MG63 (cell line): Measurements from ENCODE around the gene ARSD. TPM values are rescaled to one million over a fixed set of nuclear protein-coding genes. Genes with fewer than 3 reads are reported as not detected.
"Not testable (repeated sequence)": the region's sequence is repeated elsewhere in the genome, so short reads cannot be mapped to it uniquely, and the experiment has no call there.

ENCODE experiments used
- DNase-seq: peaks from one replicate; pipeline ENCODE4 v3.0.0-alpha.2; 2020
- H3K27me3 ChIP-seq: fragments of 250-450 bp; sonication (Bioruptor Pico); 2 replicates; pipeline ENCODE4 v1.5.1; 2020; ENCODE audit warnings: mild to moderate bottlenecking, moderate library complexity
- H3K36me3 ChIP-seq: fragments of 250-450 bp; sonication (Bioruptor Pico); 2 replicates; pipeline ENCODE4 v1.5.1; 2020; ENCODE audit warnings: mild to moderate bottlenecking, moderate library complexity
- H3K4me3 ChIP-seq: fragments of 250-450 bp; sonication (Bioruptor Pico); 2 replicates; pipeline ENCODE4 v1.5.1; 2020; ENCODE audit warnings: mild to moderate bottlenecking, moderate library complexity
- H3K9me3 ChIP-seq: fragments of 250-450 bp; sonication (Bioruptor Pico); 2 replicates; pipeline ENCODE4 v1.5.1; 2020; ENCODE audit warnings: mild to moderate bottlenecking, moderate library complexity
- total RNA-seq: library from RNA; depleted of rRNA; stranded (reverse); fragments of >200 nt; shearing (Covaris generic); gene quantifications from 2 replicates; pipeline ENCODE4 v1.2.3, GENCODE V29; 2014; ENCODE audit warnings: low replicate concordance

The ARSD gene
- total RNA-seq, 1 experiment from 2014 or later, result 5.9 TPM

- Histone ChIP-seq H3K4me3 (no peak overlapping the region), H3K27me3 (no peaks in the 10 kb centered on the region), H3K36me3 (no peaks in the 10 kb centered on the region), H3K9me3 (no peaks in the 10 kb centered on the region)
- DNase-seq, result no peak
These were observed 26.1 kb upstream of the ARSD start for GRCh38 chrX:2955281-2955680.

- Histone ChIP-seq H3K27me3 (no peaks in the 10 kb centered on the region), H3K36me3 (no peaks in the 10 kb centered on the region), H3K9me3 (no peaks in the 10 kb centered on the region), H3K4me3 (no peak overlapping the region)
- no peak for DNase-seq
These were observed 25.4 kb upstream of the ARSD start for GRCh38 chrX:2954541-2954940.

DNA sequence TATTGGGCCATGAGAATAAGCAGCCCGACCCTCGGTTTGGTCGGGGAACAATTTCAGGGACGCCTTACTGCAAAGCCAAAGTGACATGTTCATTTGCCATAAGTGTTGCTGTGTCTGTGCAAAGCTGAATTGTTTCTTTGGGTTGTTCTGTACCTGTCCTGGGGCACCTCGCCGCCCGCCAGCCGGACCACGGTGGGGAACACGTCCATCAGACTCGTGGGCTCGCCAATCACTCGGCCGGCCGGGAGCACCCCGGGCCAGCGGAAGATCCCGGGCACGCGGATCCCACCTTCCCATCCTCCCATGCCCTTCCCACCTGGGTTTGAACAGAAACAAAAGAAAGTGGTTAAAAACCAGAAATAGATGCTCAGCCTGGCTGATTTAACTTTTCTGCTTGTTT lies 8.8 kb upstream of the ARSD start:
- not testable (repeated sequence) for H3K27me3 ChIP-seq, H3K36me3 ChIP-seq, H3K4me3 ChIP-seq, H3K9me3 ChIP-seq, DNase-seq

DNA sequence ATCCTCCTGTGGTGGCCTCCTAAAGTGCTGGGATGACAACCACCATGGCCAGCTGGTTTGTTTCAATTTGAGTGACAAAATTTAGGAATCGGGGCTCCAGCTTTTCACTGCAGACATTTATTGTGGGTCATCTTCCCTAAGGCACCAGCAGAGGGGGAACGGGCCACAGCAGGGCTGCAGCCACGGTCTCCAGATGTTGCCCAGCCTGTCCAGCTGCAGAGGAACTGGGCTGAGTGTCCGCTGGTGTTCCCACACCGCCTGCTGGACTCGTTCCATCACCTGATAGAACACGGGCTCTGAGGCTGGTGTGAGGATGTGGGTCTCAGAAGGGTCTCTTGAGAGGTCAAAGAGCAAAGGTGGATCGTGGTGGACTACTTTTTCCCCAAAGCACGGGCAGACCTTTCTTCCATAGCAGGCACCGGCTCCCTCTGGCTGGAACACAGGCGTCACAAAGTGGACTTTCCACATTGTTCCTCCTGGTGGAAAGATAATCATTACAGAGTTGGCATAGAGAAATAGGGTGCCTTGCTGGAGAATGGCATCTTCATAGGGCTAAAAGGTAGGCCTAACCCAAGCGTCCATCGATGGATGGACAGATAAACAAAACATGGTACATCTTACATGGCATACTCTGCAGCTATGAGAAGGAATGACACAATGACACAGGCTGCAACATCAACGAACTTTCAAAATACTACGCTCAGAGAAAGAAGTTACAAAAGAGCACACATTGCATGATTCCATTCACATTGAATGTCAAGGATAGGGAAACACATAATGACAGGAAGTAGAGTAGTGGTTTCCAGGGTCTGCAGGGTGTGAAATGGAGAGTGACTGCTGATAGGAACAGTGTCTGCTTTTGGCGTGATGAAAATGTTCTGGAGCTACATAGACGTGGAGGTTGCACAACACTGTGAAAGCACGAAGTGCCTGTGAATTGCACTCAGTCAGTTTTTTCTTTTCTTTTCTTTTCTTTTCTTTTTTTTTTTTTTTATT lies 5.9 kb upstream of the ARSD start:
- H3K27me3 ChIP-seq, result no peaks in the 10 kb centered on the region
- no peak overlapping the region for H3K4me3 ChIP-seq
- H3K36me3 ChIP-seq, result no peaks in the 10 kb centered on the region
- no peak for DNase-seq
- H3K9me3 ChIP-seq, result no peaks in the 10 kb centered on the region

- Histone ChIP-seq H3K27me3 (no peaks in the 10 kb centered on the region), H3K9me3 (no peaks in the 10 kb centered on the region), H3K4me3 (no peak overlapping the region), H3K36me3 (no peaks in the 10 kb centered on the region)
- no peak for DNase-seq
These were observed 4.2 kb upstream of the ARSD start for GRCh38 chrX:2933125-2933900.

GRCh38 chrX:2931612-2932011 lies 2.5 kb upstream of the ARSD start:
- H3K27me3 ChIP-seq, result no peaks in the 10 kb centered on the region
- DNase-seq, result no peak
- H3K36me3 ChIP-seq, result no peaks in the 10 kb centered on the region
- no peaks in the 10 kb centered on the region for H3K9me3 ChIP-seq
- H3K4me3 ChIP-seq, result no peak overlapping the region

- H3K27me3 ChIP-seq, result no peaks in the 10 kb centered on the region
- no peaks in the 10 kb centered on the region for H3K36me3 ChIP-seq
- H3K9me3 ChIP-seq, result no peaks in the 10 kb centered on the region
- no peak for DNase-seq
- H3K4me3 ChIP-seq, result no peak overlapping the region
These were observed 2.0 kb upstream of the ARSD start for GRCh38 chrX:2931155-2931554.

DNA sequence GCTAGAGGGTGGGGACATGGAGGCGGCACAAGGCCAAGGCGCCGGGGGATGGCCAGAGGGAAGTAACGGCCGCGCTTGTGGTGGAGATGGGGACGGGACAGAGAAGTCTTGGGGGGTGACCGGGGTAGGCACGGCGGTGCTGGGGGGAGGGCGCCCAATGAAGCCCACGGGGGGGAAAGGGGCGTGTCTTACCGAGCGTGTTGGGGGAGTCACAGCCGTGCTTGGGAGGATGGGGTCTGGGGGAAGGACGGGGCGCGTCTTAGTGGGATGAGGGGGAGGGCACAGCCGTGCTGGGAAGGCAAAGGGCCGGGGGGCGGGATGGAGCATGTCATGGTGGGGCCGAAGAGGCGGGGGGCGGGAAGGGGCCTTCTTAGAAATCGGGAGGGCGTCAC lies 952 bp downstream of the ARSD start:
- H3K27me3 ChIP-seq, result no peaks in the 10 kb centered on the region
- no peak overlapping the region for H3K4me3 ChIP-seq
- no peaks in the 10 kb centered on the region for H3K36me3 ChIP-seq
- no peaks in the 10 kb centered on the region for H3K9me3 ChIP-seq
- DNase-seq, result no peak

GRCh38 chrX:2926664-2927275 lies 2.4 kb downstream of the ARSD start:
- H3K27me3 ChIP-seq, result no peaks in the 10 kb centered on the region
- no peaks in the 10 kb centered on the region for H3K9me3 ChIP-seq
- DNase-seq, result no peak
- H3K4me3 ChIP-seq, result no peak overlapping the region
- H3K36me3 ChIP-seq, result no peaks in the 10 kb centered on the region

- not testable (repeated sequence) for DNase-seq
These were observed 2.9 kb downstream of the ARSD start for GRCh38 chrX:2926255-2926654.

GRCh38 chrX:2924151-2924550 lies 5.0 kb downstream of the ARSD start:
- no peak for DNase-seq
- Histone ChIP-seq H3K36me3 (no peaks in the 10 kb centered on the region), H3K9me3 (no peaks in the 10 kb centered on the region), H3K4me3 (no peak overlapping the region), H3K27me3 (no peaks in the 10 kb centered on the region)

More at GRCh38 chrX:2926255-2926654, 2.9 kb downstream of the ARSD start:
- not testable (repeated sequence) for H3K36me3 ChIP-seq, H3K9me3 ChIP-seq, H3K27me3 ChIP-seq, H3K4me3 ChIP-seq

DNA sequence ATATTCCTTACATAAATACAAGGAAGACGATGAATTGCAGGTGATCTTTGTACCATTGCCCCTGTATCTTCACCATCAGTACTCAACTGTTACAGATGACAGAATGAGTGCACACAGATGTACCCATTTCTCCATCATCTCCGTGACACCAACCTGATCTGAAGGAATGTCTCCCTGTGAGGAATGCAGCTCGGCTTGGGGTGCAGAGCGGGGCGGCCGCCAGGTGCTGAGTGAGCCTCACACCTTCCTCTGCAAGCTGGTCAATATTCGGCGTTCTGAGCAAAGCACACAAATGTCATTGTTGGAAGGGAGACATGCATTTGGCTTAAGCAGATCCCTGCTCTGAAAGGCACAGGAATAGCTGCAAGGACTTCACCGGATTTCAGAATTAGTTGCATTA lies 7.4 kb downstream of the ARSD start:
- Histone ChIP-seq H3K9me3 (no peaks in the 10 kb centered on the region), H3K27me3 (no peaks in the 10 kb centered on the region), H3K4me3 (no peak overlapping the region), H3K36me3 (no peaks in the 10 kb centered on the region)
- no peak for DNase-seq

- H3K4me3 ChIP-seq, result no peak overlapping the region
- no peak for DNase-seq
- H3K27me3 ChIP-seq, result no peaks in the 10 kb centered on the region
- no peaks in the 10 kb centered on the region for H3K36me3 ChIP-seq
- no peaks in the 10 kb centered on the region for H3K9me3 ChIP-seq
These were observed 7.9 kb downstream of the ARSD start for GRCh38 chrX:2921193-2921592.

DNA sequence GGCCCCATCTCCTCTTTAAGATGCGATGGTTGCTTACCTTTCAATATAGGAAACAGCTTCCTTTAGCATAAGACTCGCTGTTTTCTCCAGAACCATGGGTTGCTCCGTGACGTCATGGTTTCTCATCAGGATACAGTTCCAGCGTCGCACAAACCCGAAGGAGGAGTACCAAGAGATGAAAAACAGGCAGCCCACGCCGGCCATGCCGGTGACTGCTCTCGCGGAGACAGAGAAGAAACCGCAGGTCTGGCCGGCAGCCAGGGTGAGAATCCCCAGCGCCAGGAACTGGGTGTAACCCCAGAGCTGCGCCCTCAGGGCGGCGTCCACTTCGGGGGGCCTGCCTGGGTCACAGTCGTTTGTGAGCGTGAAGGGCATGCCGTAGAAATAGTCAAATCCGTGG lies 11.4 kb downstream of the ARSD start:
- Histone ChIP-seq H3K9me3 (no peaks in the 10 kb centered on the region), H3K36me3 (no peaks in the 10 kb centered on the region), H3K27me3 (no peaks in the 10 kb centered on the region), H3K4me3 (no peak overlapping the region)
- no peak for DNase-seq

DNA sequence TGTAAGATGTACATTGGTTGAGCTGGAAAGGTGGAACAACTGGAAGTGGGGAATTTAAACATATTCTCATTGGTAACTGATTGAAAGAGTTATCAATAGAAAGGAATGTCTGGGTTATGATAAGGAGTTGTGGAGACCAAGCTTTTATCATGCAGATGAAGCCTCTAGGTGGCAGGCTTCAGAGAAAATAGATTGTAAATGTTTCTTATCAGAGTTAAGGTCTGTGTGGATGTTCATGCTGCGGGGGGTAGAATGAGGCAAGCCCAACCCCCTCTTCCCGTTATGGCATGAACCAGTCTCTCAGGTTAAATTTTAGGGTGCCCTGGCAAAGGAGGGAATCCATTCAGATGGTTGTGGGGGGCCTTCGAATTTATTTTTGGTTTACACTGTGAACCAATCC lies 16.0 kb downstream of the ARSD start:
- H3K4me3 ChIP-seq, result no peak overlapping the region
- DNase-seq, result no peak
- H3K27me3 ChIP-seq, result no peaks in the 10 kb centered on the region
- no peaks in the 10 kb centered on the region for H3K36me3 ChIP-seq
- H3K9me3 ChIP-seq, result no peaks in the 10 kb centered on the region

DNA sequence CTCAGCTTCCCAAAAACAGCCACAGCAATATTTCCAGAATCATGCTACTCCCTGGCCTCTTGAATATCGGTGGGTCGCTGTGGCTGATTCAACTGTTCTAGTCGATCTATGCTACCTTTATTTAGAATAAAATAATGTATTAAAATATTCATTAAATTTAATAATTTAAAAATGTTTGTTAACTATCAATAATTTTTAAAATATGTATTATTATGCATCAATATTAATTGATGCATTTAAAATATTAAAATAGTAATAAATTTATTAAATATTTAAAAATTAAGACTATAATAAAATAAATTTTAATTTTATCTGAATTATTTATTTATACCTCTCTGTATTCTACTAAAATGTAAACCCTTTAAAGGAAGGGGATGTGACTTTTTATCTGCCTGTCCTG lies 19.0 kb downstream of the ARSD start:
- DNase-seq, result no peak
- Histone ChIP-seq H3K27me3 (no peaks in the 10 kb centered on the region), H3K9me3 (no peaks in the 10 kb centered on the region), H3K4me3 (no peak overlapping the region), H3K36me3 (no peaks in the 10 kb centered on the region)

DNA sequence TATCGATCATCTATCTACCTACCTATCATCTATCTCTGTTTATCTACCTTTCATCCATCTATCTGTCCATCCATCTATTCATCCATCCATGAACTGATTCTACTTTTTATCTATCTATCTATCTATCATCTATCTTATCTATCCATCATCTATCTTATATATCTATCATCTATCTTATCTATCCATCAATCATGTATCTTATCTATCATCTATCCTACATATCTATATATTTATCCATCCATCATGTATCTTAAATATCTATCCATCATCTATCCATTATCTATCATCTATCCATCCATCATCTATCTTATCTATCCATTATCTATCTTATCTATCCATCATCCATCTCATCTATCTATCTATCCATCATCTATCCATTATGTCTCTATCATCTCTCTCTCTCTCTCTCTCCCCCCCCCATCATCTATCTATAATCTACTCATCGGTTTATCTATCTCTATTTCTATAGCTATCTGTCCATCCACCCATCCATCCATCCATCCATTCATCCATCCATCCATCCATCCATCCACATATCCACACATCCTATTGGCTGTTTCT lies 20.9 kb downstream of the ARSD start:
- no peaks in the 10 kb centered on the region for H3K9me3 ChIP-seq
- DNase-seq, result no peak
- no peak overlapping the region for H3K4me3 ChIP-seq
- H3K27me3 ChIP-seq, result no peaks in the 10 kb centered on the region
- no peaks in the 10 kb centered on the region for H3K36me3 ChIP-seq
